CD14-positive monocyte (primary cell): ENCODE results near the gene LDLRAD4. TPM values are rescaled to one million over a fixed set of nuclear protein-coding genes. Genes with fewer than 3 reads are reported as not detected.
A peak's percentile ranks its signal among the peaks of the same experiment; 100 is the strongest.

Source experiments
- DNase-seq, 3 donors: peaks; one replicate each; pipeline ENCODE4 v3.0.0-alpha.2; 2011 to 2022
- H2AFZ ChIP-seq: 2 replicates; pipeline ENCODE4 v1.6.0; 2012; ENCODE audit warnings: mild to moderate bottlenecking, low read depth, low read length, inconsistent platforms; ENCODE audit not compliant: insufficient read depth, poor library complexity, severe bottlenecking
- H3K27ac ChIP-seq, 2 donors: 1 replicate in 1 of 2; 2 replicates in 1 of 2; pipeline ENCODE4 v1.5.1; 2012 to 2013; ENCODE audit warnings: low read length in 2 of 2, control low read depth in 1 of 2, inconsistent platforms in 1 of 2, low read depth in 1 of 2, mild to moderate bottlenecking in 1 of 2
- H3K27me3 ChIP-seq, 2 donors: one replicate each; pipeline versions ENCODE4 v1.6.0 to v1.6.1; 2011 to 2013; ENCODE audit warnings: low read length in 2 of 2; ENCODE audit not compliant: control insufficient read depth in 2 of 2, insufficient read depth in 2 of 2
- H3K36me3 ChIP-seq, 2 donors: replicated peaks in 1 of 2; 1 replicate in 1 of 2; 2 replicates in 1 of 2; pipeline versions ENCODE4 v1.5.1 to v1.6.1; 2012 to 2013; ENCODE audit warnings: low read length in 2 of 2, control low read depth in 1 of 2, inconsistent platforms in 1 of 2, mild to moderate bottlenecking in 1 of 2; ENCODE audit not compliant: insufficient read depth in 2 of 2, control insufficient read depth in 1 of 2
- H3K4me1 ChIP-seq, 2 donors: 1 replicate in 1 of 2; 2 replicates in 1 of 2; pipeline versions ENCODE4 v1.5.1 to v1.6.1; 2012 to 2013; ENCODE audit warnings: low read length in 2 of 2, control low read depth in 1 of 2, inconsistent platforms in 1 of 2, mild to moderate bottlenecking in 1 of 2, moderate library complexity in 1 of 2; ENCODE audit not compliant: insufficient read depth in 2 of 2, control insufficient read depth in 1 of 2
- H3K4me2 ChIP-seq: replicated peaks from 2 replicates; pipeline ENCODE3; 2012; ENCODE audit warnings: low read length, moderate library complexity, mild to moderate bottlenecking; ENCODE audit not compliant: poor library complexity, severe bottlenecking; ENCODE audit errors: extremely low read depth
- H3K4me3 ChIP-seq, 3 experiments: fragments of 200-600 bp in 1 of 3; sonication (generic) in 1 of 3; replicated peaks in 1 of 3; 1 replicate in 2 of 3; 2 replicates in 1 of 3; pipeline ENCODE4 v1.5.1; 2011 to 2013; ENCODE audit warnings: low read length in 3 of 3, mild to moderate bottlenecking in 3 of 3, control low read depth in 2 of 3, low read depth in 2 of 3, inconsistent platforms in 1 of 3, moderate library complexity in 1 of 3
- H3K79me2 ChIP-seq: 2 replicates; pipeline ENCODE4 v1.6.0; 2012; ENCODE audit warnings: mild to moderate bottlenecking, control low read depth, inconsistent platforms, low read length, moderate library complexity; ENCODE audit not compliant: insufficient read depth
- H3K9ac ChIP-seq: 2 replicates; pipeline ENCODE4 v1.6.0; 2017; ENCODE audit warnings: low read length, mild to moderate bottlenecking; ENCODE audit not compliant: insufficient read depth, poor library complexity, severe bottlenecking
- H3K9me3 ChIP-seq, 2 donors: replicated peaks in 1 of 2; 1 replicate in 1 of 2; 2 replicates in 1 of 2; pipeline versions ENCODE4 v1.5.1 to v1.6.1; 2012 to 2013; ENCODE audit warnings: low read length in 2 of 2, control low read depth in 1 of 2; ENCODE audit not compliant: control insufficient read depth in 1 of 2, insufficient read depth in 1 of 2
- H4K20me1 ChIP-seq: 2 replicates; pipeline ENCODE4 v1.6.0; 2012; ENCODE audit warnings: mild to moderate bottlenecking, low read length, control low read depth, moderate library complexity; ENCODE audit not compliant: insufficient read depth
- H3K27ac Mint-ChIP-seq, 7 donors: one replicate each; pipeline ENCODE4 v1.8.0; 2020; ENCODE audit warnings: mild to moderate bottlenecking in 7 of 7, mixed read lengths in 7 of 7, moderate library complexity in 6 of 7, inconsistent platforms in 2 of 7
- H3K27me3 Mint-ChIP-seq, 3 donors: one replicate each; pipeline ENCODE4 v1.8.0; 2021 to 2022; ENCODE audit warnings: low read depth in 3 of 3, mild to moderate bottlenecking in 3 of 3, mixed read lengths in 3 of 3, moderate library complexity in 3 of 3, inconsistent platforms in 1 of 3
- H3K36me3 Mint-ChIP-seq, 2 donors: one replicate each; pipeline ENCODE4 v1.8.0; 2020; ENCODE audit warnings: mixed read lengths in 2 of 2, inconsistent platforms in 1 of 2, mild to moderate bottlenecking in 1 of 2
- H3K4me1 Mint-ChIP-seq: one replicate; pipeline ENCODE4 v1.8.0; 2020; ENCODE audit warnings: mild to moderate bottlenecking, mixed read lengths
- H3K4me3 Mint-ChIP-seq, 2 donors: one replicate each; pipeline ENCODE4 v1.8.0; 2020; ENCODE audit warnings: mild to moderate bottlenecking in 2 of 2, mixed read lengths in 2 of 2, moderate library complexity in 1 of 2
- H3K9me3 Mint-ChIP-seq, 7 donors: one replicate each; pipeline ENCODE4 v1.8.0; 2020 to 2022; ENCODE audit warnings: mixed read lengths in 7 of 7, mild to moderate bottlenecking in 6 of 7, moderate library complexity in 6 of 7, inconsistent platforms in 2 of 7
- CTCF ChIP-seq: fragments of 200-600 bp; IDR thresholded peaks from one replicate; pipeline ENCODE4 v1.8.0; 2022; ENCODE audit warnings: antibody characterized with exemption, mild to moderate bottlenecking
- WGBS: methylation state at CpG from one replicate; pipeline ENCODE4 v1.1.5; 2013; ENCODE audit warnings: missing lambda C conversion rate; ENCODE audit not compliant: insufficient coverage; 5-methylcytosine and 5-hydroxymethylcytosine counted together
- intact Hi-C, 2 donors: fragments of 100-400 bp; cut with micrococcal nuclease; formaldehyde crosslinking; loops; one replicate each; pipeline versions ENCODE4 v1.15.0 to v1.15.1; 2023
- polyA plus RNA-seq, 3 donors: library from polyadenylated mRNA; depleted of rRNA in 1 of 3; unstranded in 2 of 3; stranded (reverse) in 1 of 3; fragments of 300-500 nt in 2 of 3; fragments of >200 nt in 1 of 3; fragmentation: Illumina TruSeq in 2 of 3; gene quantifications; 1 replicate in 2 of 3; 2 replicates in 1 of 3; pipeline ENCODE4 v1.2.3, GENCODE V29; 2012 to 2021

The LDLRAD4 gene
- polyA plus RNA-seq, 3 donors: 13.5 to 15.4 (median 13.8) TPM

- Histone ChIP-seq H3K36me3 (peaks cover 4 to 32% of the 10 kb centered on the region in 2 donors), H3K9ac (no peak overlapping the region), H3K79me2 (peaks cover 30% of the 10 kb centered on the region), H3K4me2 (no peak overlapping the region), H4K20me1 (peaks cover 65% of the 10 kb centered on the region), H2AFZ (no peak overlapping the region), H3K27ac (peak overlapping the region in 1 of 2 donors; percentile 32), H3K4me3 (no peak overlapping the region), H3K27me3 (no peaks in the 10 kb centered on the region), H3K9me3 (peaks cover 0 to 3% of the 10 kb centered on the region in 2 donors), H3K4me1 (peaks cover 26 to 32% of the 10 kb centered on the region in 2 donors)
- Mint-ChIP-seq H3K4me1 (peaks cover 48% of the 10 kb centered on the region), H3K36me3 (peaks cover 52 to 56% of the 10 kb centered on the region in 2 donors), H3K27me3 (peaks cover 0 to 2% (median 0%) of the 10 kb centered on the region in 3 donors), H3K4me3 (peak overlapping the region in 1 of 2 donors; percentile 15), H3K27ac (peak overlapping the region; percentile 37 to 84 (median 72)), H3K9me3 (peaks cover 0 to 4% (median 0%) of the 10 kb centered on the region in 7 donors)
- intact Hi-C loops: loop anchor here in 1 of 2 donors (10.0 kb wide), 1 partner anchor 153 kb away; no protein-coding TSS in a partner anchor
- 72% methylated on average over 16 of the region's 17 CpGs for WGBS
- no peak for TF ChIP-seq CTCF
- no peak for DNase-seq
These were observed 252.8 kb downstream of the LDLRAD4 start for GRCh38 chr18:13471198-13471845.

GRCh38 chr18:13471971-13472628 is 253.5 kb downstream of the LDLRAD4 start:
- no peak for DNase-seq
- Histone ChIP-seq H3K9me3 (no peaks in the 10 kb centered on the region), H3K36me3 (peaks cover 4 to 35% of the 10 kb centered on the region in 2 donors), H2AFZ (no peak overlapping the region), H3K4me3 (no peak overlapping the region), H3K9ac (no peak overlapping the region), H3K27me3 (no peaks in the 10 kb centered on the region), H3K79me2 (peaks cover 23% of the 10 kb centered on the region), H3K4me1 (peaks cover 23 to 24% of the 10 kb centered on the region in 2 donors), H3K4me2 (no peak overlapping the region), H3K27ac (peak overlapping the region; percentile 25 to 32), H4K20me1 (peaks cover 73% of the 10 kb centered on the region)
- Mint-ChIP-seq H3K9me3 (peaks cover 0 to 1% (median 0%) of the 10 kb centered on the region in 7 donors), H3K27me3 (peaks cover 0 to 2% (median 0%) of the 10 kb centered on the region in 3 donors), H3K4me1 (peaks cover 41% of the 10 kb centered on the region), H3K36me3 (peaks cover 51 to 57% of the 10 kb centered on the region in 2 donors), H3K4me3 (no peak overlapping the region), H3K27ac (peak overlapping the region in 3 of 7 donors; percentile 23 to 75 (median 42))
- intact Hi-C loops: loop anchor here in 1 of 2 donors (10.0 kb wide), 1 partner anchor 153 kb away; no protein-coding TSS in a partner anchor
- TF ChIP-seq CTCF: no peak
- 54% methylated on average over 9 of the region's 17 CpGs for WGBS
